Measurements from ENCODE around the gene ANKRD61. TPM values are rescaled to one million over a fixed set of nuclear protein-coding genes. Genes with fewer than 3 reads are reported as not detected.
"Not testable (repeated sequence)": the region's sequence is repeated elsewhere in the genome, so short reads cannot be mapped to it uniquely, and the experiment has no call there.

ANKRD61 gene
- polyA plus RNA-seq, 1 donor from 2014 or later = not detected

DNA sequence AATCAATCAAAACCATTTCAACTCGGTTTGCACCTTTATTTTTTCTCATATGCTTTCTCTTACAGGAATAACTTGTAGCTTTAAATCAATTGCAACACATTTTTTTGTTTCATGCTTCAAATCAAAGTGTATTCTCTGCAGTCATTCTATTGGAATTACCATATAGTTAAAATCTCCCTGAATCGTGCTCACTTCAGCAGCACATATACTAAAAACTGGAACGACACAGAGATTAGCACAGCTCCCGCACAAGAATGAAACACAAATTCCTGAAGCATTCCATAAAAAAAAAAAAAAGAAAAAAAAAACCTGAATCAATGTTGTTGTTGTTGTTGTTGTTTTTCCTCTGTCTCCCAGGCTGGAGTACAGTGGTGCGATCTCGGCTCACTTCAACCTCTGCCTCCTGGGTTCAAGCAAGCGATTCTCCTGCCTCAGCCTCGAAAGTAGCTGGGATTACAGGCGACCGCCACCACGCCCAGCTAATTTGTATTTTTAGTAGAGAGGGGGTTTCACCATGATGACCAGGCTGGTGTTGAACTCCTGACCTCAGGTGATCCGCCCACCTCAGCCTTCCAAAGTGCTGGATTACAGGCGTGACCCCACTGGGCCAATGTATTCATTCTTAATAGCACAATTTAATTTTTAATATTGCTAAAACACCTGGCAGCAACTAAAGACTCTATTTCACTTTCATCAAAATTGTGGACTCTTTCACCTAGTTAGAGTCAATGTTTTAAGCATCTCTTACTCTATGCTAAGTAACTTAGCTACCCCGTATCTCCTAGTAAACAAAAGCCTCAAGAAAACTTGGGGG is 26.3 kb downstream of the ANKRD61 start:
- Histone ChIP-seq H3K27ac (ENCODE audit: low read length) (no peak overlapping the region), H3K9me3 (ENCODE audit: low read length) (no peaks in the 10 kb centered on the region), H2AFZ (ENCODE audit: low read depth, low read length) (no peak overlapping the region), H3K9me2 (ENCODE audit: insufficient read depth, low read length) (no peaks in the 10 kb centered on the region), H3K9ac (ENCODE audit: low read length) (no peak overlapping the region), H4K20me1 (ENCODE audit: insufficient read depth) (no peaks in the 10 kb centered on the region), H3K4me3 (ENCODE audit: low read length) (peak overlapping the region; percentile 78), H3K79me2 (replicated peaks; ENCODE audit: insufficient read depth, low read length) (peaks cover 20% of the 10 kb centered on the region), H3K4me2 (ENCODE audit: low read length) (peak overlapping the region; percentile 66), H3F3A (ENCODE audit: insufficient read depth, low read length, poor library complexity, severe bottlenecking) (no peaks in the 10 kb centered on the region), H3K36me3 (ENCODE audit: insufficient read depth, low read length) (no peaks in the 10 kb centered on the region), H3K27me3 (ENCODE audit: insufficient read depth, low read depth, low read length) (no peaks in the 10 kb centered on the region)
- TF ChIP-seq POLR2AphosphoS5 (IDR thresholded peaks at IDR 0.05) (no peak), SMC3 (conservative IDR thresholded peaks at IDR 0.05; ENCODE audit: poor library complexity) (no peak)

DNA sequence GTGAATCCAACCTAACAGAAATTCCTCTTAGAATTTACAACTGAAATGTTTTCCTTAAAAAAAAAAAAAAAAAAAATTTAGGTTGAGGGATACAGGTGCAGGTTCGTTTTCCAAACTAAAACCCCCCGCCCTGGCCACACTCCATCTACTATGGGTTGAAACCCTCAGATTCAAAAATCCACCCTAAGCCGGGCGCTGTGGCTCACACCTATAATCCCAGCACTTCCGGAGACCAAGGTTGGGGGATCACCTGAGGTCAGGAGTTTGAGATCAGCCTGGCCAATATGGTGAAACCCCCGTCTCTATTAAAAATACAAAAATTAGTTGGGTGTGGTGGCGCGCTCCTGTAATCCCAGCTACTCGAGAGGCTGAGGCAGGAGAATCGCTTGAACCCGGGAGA is 28.8 kb downstream of the ANKRD61 start:
- not testable (repeated sequence) for H3K9ac ChIP-seq (ENCODE audit: low read length); H3K9me3 ChIP-seq (ENCODE audit: low read length); H3K9me2 ChIP-seq (ENCODE audit: insufficient read depth, low read length); H4K20me1 ChIP-seq (ENCODE audit: insufficient read depth); H3K4me3 ChIP-seq (ENCODE audit: low read length); H3K27ac ChIP-seq (ENCODE audit: low read length); H2AFZ ChIP-seq (ENCODE audit: low read depth, low read length); H3K36me3 ChIP-seq (ENCODE audit: insufficient read depth, low read length); H3F3A ChIP-seq (ENCODE audit: insufficient read depth, low read length, poor library complexity, severe bottlenecking); H3K27me3 ChIP-seq (ENCODE audit: insufficient read depth, low read depth, low read length); H3K4me2 ChIP-seq (ENCODE audit: low read length)
- H3K79me2 ChIP-seq (replicated peaks; ENCODE audit: insufficient read depth, low read length) = peaks cover 20% of the 10 kb centered on the region

GRCh38 chr7:6071406-6071805 is 40.2 kb downstream of the ANKRD61 start:
- H3K9me2 ChIP-seq (ENCODE audit: insufficient read depth, low read length) = no peaks in the 10 kb centered on the region
- no peak overlapping the region for H3K4me3 ChIP-seq (ENCODE audit: low read length)
- no peaks in the 10 kb centered on the region for H3K27me3 ChIP-seq (ENCODE audit: insufficient read depth, low read depth, low read length)
- no peaks in the 10 kb centered on the region for H3F3A ChIP-seq (ENCODE audit: insufficient read depth, low read length, poor library complexity, severe bottlenecking)
- no peaks in the 10 kb centered on the region for H4K20me1 ChIP-seq (ENCODE audit: insufficient read depth)
- no peaks in the 10 kb centered on the region for H3K79me2 ChIP-seq (replicated peaks; ENCODE audit: insufficient read depth, low read length)
- H3K9ac ChIP-seq (ENCODE audit: low read length) = no peak overlapping the region
- no peak for TF ChIP-seq TAF1 (IDR thresholded peaks at IDR 0.05; ENCODE audit: low read depth)
- no peak for TF ChIP-seq REST (IDR thresholded peaks at IDR 0.05; ENCODE audit: borderline replicate concordance)
- no peak for TF ChIP-seq CTCF (IDR thresholded peaks at IDR 0.05; ENCODE audit: poor library complexity, severe bottlenecking)
- TF ChIP-seq MXI1 (conservative IDR thresholded peaks at IDR 0.05; ENCODE audit: poor library complexity, severe bottlenecking) = no peak
- no peak for TF ChIP-seq EZH2 (IDR thresholded peaks at IDR 0.05; ENCODE audit: borderline replicate concordance, insufficient read depth, low read length, poor library complexity, severe bottlenecking)
- TF ChIP-seq POLR2AphosphoS5 (IDR thresholded peaks at IDR 0.05) = no peak
- TF ChIP-seq SMC3 (conservative IDR thresholded peaks at IDR 0.05; ENCODE audit: poor library complexity) = no peak
- no peak for TF ChIP-seq RAD21 (conservative IDR thresholded peaks at IDR 0.05)
- no peak for TF ChIP-seq EP300 (conservative IDR thresholded peaks at IDR 0.05; ENCODE audit: poor library complexity, severe bottlenecking)
- no peak overlapping the region for H3K4me2 ChIP-seq (ENCODE audit: low read length)
- no peak overlapping the region for H3K27ac ChIP-seq (ENCODE audit: low read length)
- no peaks in the 10 kb centered on the region for H3K36me3 ChIP-seq (ENCODE audit: insufficient read depth, low read length)
- no peak overlapping the region for H2AFZ ChIP-seq (ENCODE audit: low read depth, low read length)
- H3K9me3 ChIP-seq (ENCODE audit: low read length) = no peaks in the 10 kb centered on the region
